Breast epithelium (tissue), 3 donors: ENCODE measurements around the gene TADA2A.

Experiments
- CTCF ChIP-seq, 3 donors: fragments of 450-650 bp; IDR thresholded peaks; one replicate each; pipeline ENCODE4 v1.5.1; 2016 to 2017; ENCODE audit warnings: antibody characterized with exemption in 3 of 3, mild to moderate bottlenecking in 3 of 3, moderate library complexity in 3 of 3
- POLR2A ChIP-seq: fragments of 450-650 bp; IDR thresholded peaks from one replicate; pipeline ENCODE4 v1.6.1; 2016; ENCODE audit warnings: antibody characterized with exemption, mild to moderate bottlenecking, moderate library complexity

- no peak for TF ChIP-seq CTCF (IDR thresholded peaks at IDR 0.05)
- no peak for TF ChIP-seq POLR2A
These were observed 55.8 kb downstream of the TADA2A start for GRCh38 chr17:37462492-37462891.
